Right atrium auricular region (tissue), 2 donors: Measurements from ENCODE around the gene ADIPOQ. TPM values are rescaled to one million over a fixed set of nuclear protein-coding genes. Genes with fewer than 3 reads are reported as not detected.
"Not testable (repeated sequence)": the region's sequence is repeated elsewhere in the genome, so short reads cannot be mapped to it uniquely, and the experiment has no call there.

Source experiments
- DNase-seq: peaks from one replicate; pipeline ENCODE4 v3.0.0-alpha.2; 2019; ENCODE audit warnings: low spot score
- H3K27ac ChIP-seq, 2 donors: fragments of 200-600 bp; sonication (generic); 1 replicate in 1 of 2; 2 replicates in 1 of 2; pipeline ENCODE4 v1.5.1; 2016 to 2019
- H3K27me3 ChIP-seq, 2 donors: fragments of 200-600 bp; sonication (generic); one replicate each; pipeline versions ENCODE4 v1.5.1 to v1.6.0; 2017 to 2019
- H3K36me3 ChIP-seq: fragments of 200-600 bp; sonication (generic); one replicate; pipeline ENCODE4 v1.5.1; 2016
- H3K4me1 ChIP-seq, 2 donors: fragments of 200-600 bp; sonication (generic); one replicate each; pipeline versions ENCODE4 v1.5.1 to v1.6.0; 2017 to 2019
- H3K4me3 ChIP-seq, 2 donors: fragments of 200-600 bp; sonication (generic); 1 replicate in 1 of 2; 2 replicates in 1 of 2; pipeline ENCODE4 v1.5.1; 2017 to 2019; ENCODE audit warnings: mild to moderate bottlenecking in 1 of 2, moderate library complexity in 1 of 2
- H3K9me3 ChIP-seq, 2 donors: fragments of 200-600 bp; sonication (generic); one replicate each; pipeline ENCODE4 v1.5.1; 2019
- total RNA-seq, 2 donors: library from RNA; depleted of rRNA; stranded (reverse); fragments of >200 nt; gene quantifications; one replicate each; pipeline ENCODE4 v1.1.0, GENCODE V29; 2016
- TF ChIP-seq, protein P1 (sequence below), 2 donors: fragments of 200-600 bp; sonication (generic); IDR thresholded peaks; one replicate each; pipeline ENCODE4 v1.5.1; 2019; ENCODE audit warnings: antibody characterized with exemption in 2 of 2

Gene ADIPOQ
- total RNA-seq, 2 donors from 2014 or later = 2.4 to 19.1 TPM

DNA sequence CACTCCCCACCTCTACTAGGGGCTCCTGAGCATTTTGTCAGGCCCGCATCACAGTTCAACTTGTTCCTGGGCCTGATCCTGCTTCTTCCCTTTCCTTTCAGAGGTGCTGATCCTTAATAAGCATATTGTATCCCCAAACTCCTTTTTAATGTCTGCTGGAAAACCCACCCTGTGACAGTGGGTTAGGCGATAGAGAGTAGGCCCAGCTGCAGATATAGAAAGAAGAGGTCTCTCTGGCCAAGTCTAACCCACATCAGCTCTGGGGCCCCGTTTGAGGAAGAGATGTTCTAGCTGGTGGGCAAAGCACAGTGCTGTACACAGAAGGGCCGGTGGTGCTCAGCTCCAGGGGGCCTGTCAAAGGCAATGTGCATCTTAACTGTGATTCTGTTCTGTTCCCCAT, 53.5 kb downstream of the ADIPOQ start:
- TF ChIP-seq, protein P1, sequence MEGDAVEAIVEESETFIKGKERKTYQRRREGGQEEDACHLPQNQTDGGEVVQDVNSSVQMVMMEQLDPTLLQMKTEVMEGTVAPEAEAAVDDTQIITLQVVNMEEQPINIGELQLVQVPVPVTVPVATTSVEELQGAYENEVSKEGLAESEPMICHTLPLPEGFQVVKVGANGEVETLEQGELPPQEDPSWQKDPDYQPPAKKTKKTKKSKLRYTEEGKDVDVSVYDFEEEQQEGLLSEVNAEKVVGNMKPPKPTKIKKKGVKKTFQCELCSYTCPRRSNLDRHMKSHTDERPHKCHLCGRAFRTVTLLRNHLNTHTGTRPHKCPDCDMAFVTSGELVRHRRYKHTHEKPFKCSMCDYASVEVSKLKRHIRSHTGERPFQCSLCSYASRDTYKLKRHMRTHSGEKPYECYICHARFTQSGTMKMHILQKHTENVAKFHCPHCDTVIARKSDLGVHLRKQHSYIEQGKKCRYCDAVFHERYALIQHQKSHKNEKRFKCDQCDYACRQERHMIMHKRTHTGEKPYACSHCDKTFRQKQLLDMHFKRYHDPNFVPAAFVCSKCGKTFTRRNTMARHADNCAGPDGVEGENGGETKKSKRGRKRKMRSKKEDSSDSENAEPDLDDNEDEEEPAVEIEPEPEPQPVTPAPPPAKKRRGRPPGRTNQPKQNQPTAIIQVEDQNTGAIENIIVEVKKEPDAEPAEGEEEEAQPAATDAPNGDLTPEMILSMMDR (IDR thresholded peaks at IDR 0.05) = no peak
- H3K27me3 ChIP-seq = no peaks in the 10 kb centered on the region

DNA sequence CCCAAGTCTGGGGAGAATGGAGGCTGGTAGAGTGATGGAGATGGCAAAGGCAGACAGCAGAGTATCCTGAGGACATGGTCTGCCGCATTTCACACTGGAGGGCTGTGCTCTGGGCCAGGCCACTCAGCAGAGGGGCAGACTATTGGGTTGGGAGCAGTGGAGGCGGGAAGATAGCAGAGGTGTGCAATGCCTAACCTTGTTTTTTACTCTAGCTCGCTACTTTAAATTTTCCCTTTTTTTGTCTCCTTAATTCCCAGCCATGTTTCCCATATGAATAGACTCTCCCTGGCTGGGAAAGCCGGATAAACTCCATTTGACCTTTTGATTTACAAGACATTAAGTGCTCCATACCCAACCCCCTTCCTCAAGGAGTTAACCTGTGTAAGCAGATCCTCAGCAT, 54.4 kb downstream of the ADIPOQ start:
- Histone ChIP-seq H3K9me3 (no peaks in the 10 kb centered on the region), H3K4me3 (no peak overlapping the region), H3K36me3 (no peaks in the 10 kb centered on the region), H3K27ac (no peak overlapping the region), H3K4me1 (no peaks in the 10 kb centered on the region), H3K27me3 (no peaks in the 10 kb centered on the region)
- TF ChIP-seq, protein P1 (IDR thresholded peaks at IDR 0.05) = no peak
- no peak for DNase-seq

More for the DNA sequence above, 53.5 kb downstream of the ADIPOQ start:
- no peaks in the 10 kb centered on the region for H3K4me1 ChIP-seq
- H3K4me3 ChIP-seq = no peak overlapping the region
- H3K27ac ChIP-seq = no peak overlapping the region
- no peaks in the 10 kb centered on the region for H3K36me3 ChIP-seq
- no peaks in the 10 kb centered on the region for H3K9me3 ChIP-seq
- DNase-seq = no peak

DNA sequence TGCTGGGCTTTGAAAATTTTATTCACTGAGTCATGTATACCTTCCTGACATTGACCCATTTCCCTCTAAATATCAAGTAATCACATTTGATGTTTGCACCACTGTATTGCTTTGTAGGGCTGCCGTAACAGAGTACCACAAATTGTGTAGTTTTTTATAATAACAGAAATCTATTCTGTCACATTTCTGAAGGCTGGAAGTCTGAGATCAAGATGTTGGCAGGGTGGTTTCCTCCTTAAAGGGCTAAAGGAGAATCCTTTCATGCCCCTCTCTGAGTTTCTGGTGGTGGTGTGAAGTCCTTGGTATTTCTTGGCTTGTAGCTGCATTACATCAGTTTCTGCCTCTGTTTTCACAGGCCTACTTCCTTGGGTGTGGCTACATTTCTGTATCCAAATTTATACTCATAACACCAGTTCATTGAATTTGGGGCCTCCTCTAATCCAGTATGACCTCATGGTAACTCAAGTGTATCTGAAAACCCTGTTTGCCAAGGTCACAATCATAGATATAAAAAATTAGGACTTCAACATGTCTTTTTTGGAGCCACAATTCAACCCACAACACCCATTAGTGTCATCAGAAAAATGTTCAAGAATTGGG, 58.7 kb downstream of the ADIPOQ start:
- DNase-seq = no peak
- peak overlapping the region in 1 of 2 donors; percentile 53 for H3K27ac ChIP-seq
- H3K4me1 ChIP-seq = no peaks in the 10 kb centered on the region
- no peaks in the 10 kb centered on the region for H3K27me3 ChIP-seq
- no peak overlapping the region for H3K4me3 ChIP-seq
- TF ChIP-seq, protein P1 (IDR thresholded peaks at IDR 0.05) = no peak
- peaks cover 0 to 6% of the 10 kb centered on the region in 2 donors for H3K9me3 ChIP-seq
- no peaks in the 10 kb centered on the region for H3K36me3 ChIP-seq

DNA sequence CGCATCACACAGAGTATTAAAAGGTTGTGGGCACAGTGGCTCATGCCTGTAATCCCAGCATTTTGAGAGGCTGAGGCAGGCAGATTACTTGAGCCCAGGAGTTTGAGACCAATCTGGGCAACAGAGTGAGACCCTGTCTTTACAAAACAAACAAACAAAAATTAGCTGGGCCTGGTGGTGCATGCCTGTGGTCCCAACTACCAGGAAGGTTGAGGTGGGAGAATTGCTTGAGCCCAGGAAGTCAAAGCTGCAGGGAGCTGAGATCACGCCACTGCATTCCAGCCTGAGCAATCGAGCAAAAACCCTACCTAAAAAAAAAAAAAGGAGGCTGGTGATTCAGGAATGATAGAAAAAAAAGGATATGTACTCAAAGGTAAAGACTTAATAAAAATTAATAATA, 59.6 kb downstream of the ADIPOQ start:
- no peak for DNase-seq
- H3K4me3 ChIP-seq = no peak overlapping the region
- no peak overlapping the region for H3K27ac ChIP-seq
- H3K27me3 ChIP-seq = no peaks in the 10 kb centered on the region
- TF ChIP-seq, protein P1 (IDR thresholded peaks at IDR 0.05) = no peak
- no peaks in the 10 kb centered on the region for H3K4me1 ChIP-seq
- H3K9me3 ChIP-seq = peaks cover 0 to 6% of the 10 kb centered on the region in 2 donors
- no peaks in the 10 kb centered on the region for H3K36me3 ChIP-seq

DNA sequence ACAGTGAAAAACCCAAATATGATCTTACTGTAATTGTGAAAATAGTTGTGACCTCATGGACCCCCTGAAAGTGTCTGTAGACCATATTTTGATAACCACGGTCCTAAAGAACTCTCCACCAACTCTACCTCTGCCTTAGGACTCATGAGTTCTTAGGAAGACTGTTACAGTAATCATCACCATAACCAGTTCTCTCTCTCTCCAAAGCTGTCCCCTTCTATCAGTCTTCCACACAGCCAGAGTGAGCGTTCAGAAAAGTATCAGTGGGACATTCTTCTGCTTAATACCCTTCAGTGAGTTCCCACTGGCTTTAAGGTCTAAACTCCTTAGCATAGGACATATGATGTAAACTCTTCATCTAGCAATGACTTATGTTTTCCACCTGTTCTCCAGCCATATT, 60.2 kb downstream of the ADIPOQ start:
- H3K9me3 ChIP-seq = peaks cover 0 to 6% of the 10 kb centered on the region in 2 donors
- no peaks in the 10 kb centered on the region for H3K4me1 ChIP-seq
- no peaks in the 10 kb centered on the region for H3K27me3 ChIP-seq
- no peaks in the 10 kb centered on the region for H3K36me3 ChIP-seq
- no peak for DNase-seq
- TF ChIP-seq, protein P1 (IDR thresholded peaks at IDR 0.05) = no peak
- H3K27ac ChIP-seq = no peak overlapping the region
- no peak overlapping the region for H3K4me3 ChIP-seq

DNA sequence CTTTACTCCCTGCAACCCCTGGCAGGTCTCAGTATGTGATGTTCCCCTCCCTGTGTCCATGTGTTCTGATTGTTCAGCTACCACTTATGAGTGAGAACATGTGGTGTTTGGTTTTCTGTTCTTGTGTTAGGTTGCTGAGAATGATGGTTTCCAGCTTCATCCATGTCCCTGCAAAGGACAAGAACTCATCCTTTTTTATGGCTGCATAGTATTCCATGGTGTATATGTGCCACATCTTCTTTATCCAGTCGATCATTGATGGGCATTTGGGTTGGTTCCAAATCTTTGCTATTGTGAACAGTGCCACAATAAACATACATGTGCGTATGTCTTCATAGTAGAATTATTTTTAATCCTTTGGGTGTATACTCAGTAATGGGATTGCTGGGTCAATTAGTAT, 61.2 kb downstream of the ADIPOQ start:
- not testable (repeated sequence) for H3K4me3 ChIP-seq, H3K9me3 ChIP-seq, H3K36me3 ChIP-seq, DNase-seq, H3K27me3 ChIP-seq, H3K4me1 ChIP-seq, H3K27ac ChIP-seq

DNA sequence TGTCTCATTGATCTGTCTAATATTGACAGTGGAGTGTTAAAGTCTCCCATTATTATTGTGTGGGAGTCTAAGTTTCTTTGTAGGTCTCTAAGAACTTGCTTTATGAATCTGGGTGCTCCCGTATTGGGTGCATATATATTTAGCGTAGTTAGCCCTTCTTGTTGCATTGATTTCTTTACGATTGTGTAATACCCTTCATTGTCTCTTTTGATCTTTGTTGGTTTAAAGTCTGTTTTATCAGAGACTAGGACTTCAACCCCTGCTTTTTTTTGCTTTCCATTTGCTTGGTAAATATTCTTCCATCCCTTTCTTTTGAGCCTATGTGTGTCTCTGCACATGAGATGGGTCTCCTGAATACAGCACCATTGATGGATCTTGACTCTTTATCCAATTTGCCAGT, 64.6 kb downstream of the ADIPOQ start:
- DNase-seq, H3K27ac ChIP-seq, H3K4me3 ChIP-seq, H3K36me3 ChIP-seq, H3K9me3 ChIP-seq, H3K27me3 ChIP-seq, H3K4me1 ChIP-seq: not testable (repeated sequence)
